ENCODE measurements around the gene CREG2.

Gene CREG2

GRCh38 chr2:101426822-101427221 is 39.5 kb upstream of the CREG2 start:
- Histone ChIP-seq H3K27me3 (ENCODE audit: control insufficient read depth in 1 of 2, insufficient read depth in 2 of 2, low read length in 2 of 2) (no peaks in the 10 kb centered on the region), H3K36me3 (ENCODE audit: insufficient read depth, low read length) (no peaks in the 10 kb centered on the region), H3K9ac (ENCODE audit: low read length) (no peak overlapping the region), H3K27ac (ENCODE audit: low read depth, low read length) (no peak overlapping the region), H3K9me3 (ENCODE audit: low read length) (no peaks in the 10 kb centered on the region), H3K4me1 (ENCODE audit: insufficient read depth, low read length) (no peaks in the 10 kb centered on the region), H3K4me3 (ENCODE audit: low read depth in 1 of 2, low read length in 2 of 2) (no peak overlapping the region)

- Histone ChIP-seq H3K4me3 (ENCODE audit: low read depth in 1 of 2, low read length in 2 of 2) (no peak overlapping the region), H3K9me3 (ENCODE audit: low read length) (no peaks in the 10 kb centered on the region), H3K9ac (ENCODE audit: low read length) (no peak overlapping the region), H3K4me1 (ENCODE audit: insufficient read depth, low read length) (no peaks in the 10 kb centered on the region), H3K27me3 (ENCODE audit: control insufficient read depth in 1 of 2, insufficient read depth in 2 of 2, low read length in 2 of 2) (no peaks in the 10 kb centered on the region), H3K27ac (ENCODE audit: low read depth, low read length) (no peak overlapping the region), H3K36me3 (ENCODE audit: insufficient read depth, low read length) (no peaks in the 10 kb centered on the region)
Observed at GRCh38 chr2:101420623-101421022, 33.3 kb upstream of the CREG2 start.

GRCh38 chr2:101419096-101419663 is 31.9 kb upstream of the CREG2 start:
- Histone ChIP-seq H3K36me3 (ENCODE audit: insufficient read depth, low read length) (no peaks in the 10 kb centered on the region), H3K4me1 (ENCODE audit: insufficient read depth, low read length) (no peaks in the 10 kb centered on the region), H3K4me3 (ENCODE audit: low read depth in 1 of 2, low read length in 2 of 2) (peak overlapping the region in 1 of 2 donors; percentile 5), H3K27me3 (ENCODE audit: control insufficient read depth in 1 of 2, insufficient read depth in 2 of 2, low read length in 2 of 2) (no peaks in the 10 kb centered on the region), H3K9ac (ENCODE audit: low read length) (no peak overlapping the region), H3K9me3 (ENCODE audit: low read length) (no peaks in the 10 kb centered on the region), H3K27ac (ENCODE audit: low read depth, low read length) (no peak overlapping the region)

GRCh38 chr2:101418460-101419095 is 31.3 kb upstream of the CREG2 start:
- H3K9me3 ChIP-seq (ENCODE audit: low read length): no peaks in the 10 kb centered on the region
- H3K27me3 ChIP-seq (ENCODE audit: control insufficient read depth in 1 of 2, insufficient read depth in 2 of 2, low read length in 2 of 2): no peaks in the 10 kb centered on the region
- peak overlapping the region in 1 of 2 donors; percentile 5 for H3K4me3 ChIP-seq (ENCODE audit: low read depth in 1 of 2, low read length in 2 of 2)
- H3K27ac ChIP-seq (ENCODE audit: low read depth, low read length): no peak overlapping the region
- H3K36me3 ChIP-seq (ENCODE audit: insufficient read depth, low read length): no peaks in the 10 kb centered on the region
- no peak overlapping the region for H3K9ac ChIP-seq (ENCODE audit: low read length)
- no peaks in the 10 kb centered on the region for H3K4me1 ChIP-seq (ENCODE audit: insufficient read depth, low read length)

- H3K9ac ChIP-seq (ENCODE audit: low read length): no peak overlapping the region
- no peak overlapping the region for H3K4me3 ChIP-seq (ENCODE audit: low read depth in 1 of 2, low read length in 2 of 2)
- H3K27ac ChIP-seq (ENCODE audit: low read depth, low read length): no peak overlapping the region
- H3K27me3 ChIP-seq (ENCODE audit: control insufficient read depth in 1 of 2, insufficient read depth in 2 of 2, low read length in 2 of 2): no peaks in the 10 kb centered on the region
- H3K36me3 ChIP-seq (ENCODE audit: insufficient read depth, low read length): no peaks in the 10 kb centered on the region
- no peaks in the 10 kb centered on the region for H3K9me3 ChIP-seq (ENCODE audit: low read length)
- no peaks in the 10 kb centered on the region for H3K4me1 ChIP-seq (ENCODE audit: insufficient read depth, low read length)
Observed at GRCh38 chr2:101416609-101417008, 29.3 kb upstream of the CREG2 start.

- H3K36me3 ChIP-seq (ENCODE audit: insufficient read depth, low read length): no peaks in the 10 kb centered on the region
- H3K9ac ChIP-seq (ENCODE audit: low read length): no peak overlapping the region
- no peak overlapping the region for H3K4me3 ChIP-seq (ENCODE audit: low read depth in 1 of 2, low read length in 2 of 2)
- no peak overlapping the region for H3K27ac ChIP-seq (ENCODE audit: low read depth, low read length)
- no peaks in the 10 kb centered on the region for H3K4me1 ChIP-seq (ENCODE audit: insufficient read depth, low read length)
- H3K9me3 ChIP-seq (ENCODE audit: low read length): no peaks in the 10 kb centered on the region
- H3K27me3 ChIP-seq (ENCODE audit: control insufficient read depth in 1 of 2, insufficient read depth in 2 of 2, low read length in 2 of 2): no peaks in the 10 kb centered on the region
Observed at GRCh38 chr2:101415884-101416283, 28.6 kb upstream of the CREG2 start.

- Histone ChIP-seq H3K4me3 (ENCODE audit: low read depth in 1 of 2, low read length in 2 of 2) (no peak overlapping the region), H3K36me3 (ENCODE audit: insufficient read depth, low read length) (no peaks in the 10 kb centered on the region)
Observed at GRCh38 chr2:101415220-101415619, 27.9 kb upstream of the CREG2 start.

GRCh38 chr2:101412092-101412694 is 24.9 kb upstream of the CREG2 start:
- Histone ChIP-seq H3K4me3 (ENCODE audit: low read depth in 1 of 2, low read length in 2 of 2) (no peak overlapping the region), H3K27ac (ENCODE audit: low read depth, low read length) (no peak overlapping the region), H3K4me1 (ENCODE audit: insufficient read depth, low read length) (no peaks in the 10 kb centered on the region), H3K36me3 (ENCODE audit: insufficient read depth, low read length) (no peaks in the 10 kb centered on the region), H3K27me3 (ENCODE audit: control insufficient read depth in 1 of 2, insufficient read depth in 2 of 2, low read length in 2 of 2) (no peaks in the 10 kb centered on the region), H3K9me3 (ENCODE audit: low read length) (no peaks in the 10 kb centered on the region), H3K9ac (ENCODE audit: low read length) (no peak overlapping the region)

More at GRCh38 chr2:101415220-101415619, 27.9 kb upstream of the CREG2 start:
- H3K27me3 ChIP-seq (ENCODE audit: control insufficient read depth in 1 of 2, insufficient read depth in 2 of 2, low read length in 2 of 2): no peaks in the 10 kb centered on the region
- H3K9me3 ChIP-seq (ENCODE audit: low read length): no peaks in the 10 kb centered on the region
- no peaks in the 10 kb centered on the region for H3K4me1 ChIP-seq (ENCODE audit: insufficient read depth, low read length)
- H3K9ac ChIP-seq (ENCODE audit: low read length): no peak overlapping the region
- no peak overlapping the region for H3K27ac ChIP-seq (ENCODE audit: low read depth, low read length)

- H3K36me3 ChIP-seq (ENCODE audit: insufficient read depth, low read length): no peaks in the 10 kb centered on the region
- no peaks in the 10 kb centered on the region for H3K4me1 ChIP-seq (ENCODE audit: insufficient read depth, low read length)
- no peaks in the 10 kb centered on the region for H3K9me3 ChIP-seq (ENCODE audit: low read length)
- H3K9ac ChIP-seq (ENCODE audit: low read length): no peak overlapping the region
- no peak overlapping the region for H3K27ac ChIP-seq (ENCODE audit: low read depth, low read length)
- H3K27me3 ChIP-seq (ENCODE audit: control insufficient read depth in 1 of 2, insufficient read depth in 2 of 2, low read length in 2 of 2): no peaks in the 10 kb centered on the region
- no peak overlapping the region for H3K4me3 ChIP-seq (ENCODE audit: low read depth in 1 of 2, low read length in 2 of 2)
Observed at GRCh38 chr2:101410746-101411145, 23.4 kb upstream of the CREG2 start.

GRCh38 chr2:101410114-101410513 is 22.8 kb upstream of the CREG2 start:
- Histone ChIP-seq H3K4me1 (ENCODE audit: insufficient read depth, low read length) (no peaks in the 10 kb centered on the region), H3K27ac (ENCODE audit: low read depth, low read length) (no peak overlapping the region), H3K9ac (ENCODE audit: low read length) (no peak overlapping the region), H3K9me3 (ENCODE audit: low read length) (no peaks in the 10 kb centered on the region), H3K4me3 (ENCODE audit: low read depth in 1 of 2, low read length in 2 of 2) (no peak overlapping the region), H3K36me3 (ENCODE audit: insufficient read depth, low read length) (no peaks in the 10 kb centered on the region), H3K27me3 (ENCODE audit: control insufficient read depth in 1 of 2, insufficient read depth in 2 of 2, low read length in 2 of 2) (no peaks in the 10 kb centered on the region)

- H3K4me3 ChIP-seq (ENCODE audit: low read depth in 1 of 2, low read length in 2 of 2): no peak overlapping the region
- H3K27ac ChIP-seq (ENCODE audit: low read depth, low read length): no peak overlapping the region
- no peaks in the 10 kb centered on the region for H3K27me3 ChIP-seq (ENCODE audit: control insufficient read depth in 1 of 2, insufficient read depth in 2 of 2, low read length in 2 of 2)
- no peaks in the 10 kb centered on the region for H3K36me3 ChIP-seq (ENCODE audit: insufficient read depth, low read length)
- no peaks in the 10 kb centered on the region for H3K9me3 ChIP-seq (ENCODE audit: low read length)
- no peaks in the 10 kb centered on the region for H3K4me1 ChIP-seq (ENCODE audit: insufficient read depth, low read length)
- no peak overlapping the region for H3K9ac ChIP-seq (ENCODE audit: low read length)
Observed at GRCh38 chr2:101409699-101410098, 22.4 kb upstream of the CREG2 start.

- Histone ChIP-seq H3K9me3 (ENCODE audit: low read length) (no peaks in the 10 kb centered on the region), H3K36me3 (ENCODE audit: insufficient read depth, low read length) (no peaks in the 10 kb centered on the region), H3K9ac (ENCODE audit: low read length) (no peak overlapping the region), H3K4me3 (ENCODE audit: low read depth in 1 of 2, low read length in 2 of 2) (no peak overlapping the region), H3K4me1 (ENCODE audit: insufficient read depth, low read length) (no peaks in the 10 kb centered on the region), H3K27ac (ENCODE audit: low read depth, low read length) (no peak overlapping the region), H3K27me3 (ENCODE audit: control insufficient read depth in 1 of 2, insufficient read depth in 2 of 2, low read length in 2 of 2) (no peaks in the 10 kb centered on the region)
Observed at GRCh38 chr2:101408925-101409324, 21.6 kb upstream of the CREG2 start.

Data from muscle layer of colon (tissue), 2 donors.